ENCODE results near the gene CADM3. TPM values are rescaled to one million over a fixed set of nuclear protein-coding genes. Genes with fewer than 3 reads are reported as not detected.
A peak's percentile ranks its signal among the peaks of the same experiment; 100 is the strongest.

The CADM3 gene
- total RNA-seq, 1 donor from 2014 or later: 0.35 TPM

DNA sequence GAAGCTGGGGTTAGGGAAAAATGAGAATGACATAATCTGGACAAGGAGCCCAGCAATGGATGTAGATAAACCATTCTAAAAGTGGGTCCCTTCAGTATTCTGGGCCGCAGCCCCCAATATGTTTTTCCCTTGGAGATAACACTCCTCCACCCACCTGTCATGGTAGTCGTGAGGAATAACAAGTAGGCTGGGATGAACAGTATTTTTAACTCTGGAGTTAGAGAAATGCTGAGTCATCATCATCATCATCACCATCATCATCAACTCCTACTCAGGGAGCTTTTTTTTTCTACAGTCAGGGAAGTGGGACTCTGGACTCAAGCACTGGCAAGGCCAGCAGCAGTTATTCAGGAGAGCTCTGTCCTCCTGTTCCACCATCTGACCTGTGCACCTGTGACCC is 12.8 kb downstream of the CADM3 start:
- Mint-ChIP-seq H3K9me3 (ENCODE audit: low read depth) (no peaks in the 10 kb centered on the region), H3K4me3 (ENCODE audit: unreplicated experiment) (no peak overlapping the region), H3K27me3 (ENCODE audit: low read depth) (peaks cover 52% of the 10 kb centered on the region)

DNA sequence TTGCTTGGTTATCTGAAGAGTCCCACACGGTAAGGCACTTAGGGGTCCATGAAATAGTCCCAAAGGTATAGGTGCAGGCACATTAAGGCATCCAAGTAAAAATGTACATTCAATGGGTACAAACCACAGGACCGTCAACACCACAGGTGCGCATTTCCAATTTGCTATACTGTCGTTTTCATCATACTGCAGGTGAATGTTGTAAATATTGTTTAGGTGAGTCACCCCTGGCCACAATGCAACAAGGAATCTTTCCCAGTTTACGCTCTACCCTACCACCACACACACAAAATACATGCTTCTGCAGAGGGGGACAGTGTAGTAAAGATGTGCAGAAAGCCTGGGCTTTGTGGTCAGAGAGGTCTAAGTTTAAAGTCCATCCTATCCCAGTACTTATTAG is 13.7 kb downstream of the CADM3 start:
- Mint-ChIP-seq H3K4me3 (ENCODE audit: unreplicated experiment) (no peak overlapping the region), H3K36me3 (ENCODE audit: low read depth) (no peaks in the 10 kb centered on the region), H3K27ac (ENCODE audit: unreplicated experiment) (no peak overlapping the region), H3K27me3 (ENCODE audit: low read depth) (peaks cover 54% of the 10 kb centered on the region), H3K4me1 (ENCODE audit: low read depth) (peaks cover 3% of the 10 kb centered on the region), H3K9me3 (ENCODE audit: low read depth) (no peaks in the 10 kb centered on the region)
- DNase-seq (ENCODE audit: low spot score): no peak
- TF ChIP-seq, protein P1, sequence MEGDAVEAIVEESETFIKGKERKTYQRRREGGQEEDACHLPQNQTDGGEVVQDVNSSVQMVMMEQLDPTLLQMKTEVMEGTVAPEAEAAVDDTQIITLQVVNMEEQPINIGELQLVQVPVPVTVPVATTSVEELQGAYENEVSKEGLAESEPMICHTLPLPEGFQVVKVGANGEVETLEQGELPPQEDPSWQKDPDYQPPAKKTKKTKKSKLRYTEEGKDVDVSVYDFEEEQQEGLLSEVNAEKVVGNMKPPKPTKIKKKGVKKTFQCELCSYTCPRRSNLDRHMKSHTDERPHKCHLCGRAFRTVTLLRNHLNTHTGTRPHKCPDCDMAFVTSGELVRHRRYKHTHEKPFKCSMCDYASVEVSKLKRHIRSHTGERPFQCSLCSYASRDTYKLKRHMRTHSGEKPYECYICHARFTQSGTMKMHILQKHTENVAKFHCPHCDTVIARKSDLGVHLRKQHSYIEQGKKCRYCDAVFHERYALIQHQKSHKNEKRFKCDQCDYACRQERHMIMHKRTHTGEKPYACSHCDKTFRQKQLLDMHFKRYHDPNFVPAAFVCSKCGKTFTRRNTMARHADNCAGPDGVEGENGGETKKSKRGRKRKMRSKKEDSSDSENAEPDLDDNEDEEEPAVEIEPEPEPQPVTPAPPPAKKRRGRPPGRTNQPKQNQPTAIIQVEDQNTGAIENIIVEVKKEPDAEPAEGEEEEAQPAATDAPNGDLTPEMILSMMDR (IDR thresholded peaks at IDR 0.05): no peak

More for the DNA sequence above, 12.8 kb downstream of the CADM3 start:
- Mint-ChIP-seq H3K27ac (ENCODE audit: unreplicated experiment) (no peak overlapping the region), H3K36me3 (ENCODE audit: low read depth) (no peaks in the 10 kb centered on the region), H3K4me1 (ENCODE audit: low read depth) (peaks cover 3% of the 10 kb centered on the region)
- TF ChIP-seq, protein P1 (IDR thresholded peaks at IDR 0.05): no peak
- DNase-seq (ENCODE audit: low spot score): no peak

DNA sequence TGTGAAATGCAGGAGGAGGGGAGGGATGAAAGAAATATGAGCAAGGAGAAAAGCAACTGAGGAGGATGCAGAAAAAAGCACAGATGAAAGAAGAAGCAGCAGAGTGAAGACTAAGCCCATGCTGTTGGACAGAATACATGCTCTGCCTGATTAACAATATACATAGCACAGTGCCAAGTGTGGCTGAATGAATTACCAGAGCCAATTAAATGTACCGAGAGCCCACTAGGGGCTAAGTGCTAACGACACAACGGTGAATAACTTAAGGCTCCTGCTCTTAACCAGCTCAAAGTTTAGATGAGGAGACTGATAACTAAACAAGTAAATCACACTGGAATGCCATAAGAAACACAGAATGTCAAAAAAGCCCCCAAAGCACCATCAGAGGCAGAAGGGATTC is 15.6 kb downstream of the CADM3 start:
- Mint-ChIP-seq H3K27ac (ENCODE audit: unreplicated experiment) (no peak overlapping the region), H3K9me3 (ENCODE audit: low read depth) (no peaks in the 10 kb centered on the region), H3K36me3 (ENCODE audit: low read depth) (no peaks in the 10 kb centered on the region), H3K4me1 (ENCODE audit: low read depth) (peaks cover 3% of the 10 kb centered on the region), H3K4me3 (ENCODE audit: unreplicated experiment) (no peak overlapping the region), H3K27me3 (ENCODE audit: low read depth) (peaks cover 51% of the 10 kb centered on the region)
- TF ChIP-seq, protein P1 (IDR thresholded peaks at IDR 0.05): no peak
- DNase-seq (ENCODE audit: low spot score): no peak

DNA sequence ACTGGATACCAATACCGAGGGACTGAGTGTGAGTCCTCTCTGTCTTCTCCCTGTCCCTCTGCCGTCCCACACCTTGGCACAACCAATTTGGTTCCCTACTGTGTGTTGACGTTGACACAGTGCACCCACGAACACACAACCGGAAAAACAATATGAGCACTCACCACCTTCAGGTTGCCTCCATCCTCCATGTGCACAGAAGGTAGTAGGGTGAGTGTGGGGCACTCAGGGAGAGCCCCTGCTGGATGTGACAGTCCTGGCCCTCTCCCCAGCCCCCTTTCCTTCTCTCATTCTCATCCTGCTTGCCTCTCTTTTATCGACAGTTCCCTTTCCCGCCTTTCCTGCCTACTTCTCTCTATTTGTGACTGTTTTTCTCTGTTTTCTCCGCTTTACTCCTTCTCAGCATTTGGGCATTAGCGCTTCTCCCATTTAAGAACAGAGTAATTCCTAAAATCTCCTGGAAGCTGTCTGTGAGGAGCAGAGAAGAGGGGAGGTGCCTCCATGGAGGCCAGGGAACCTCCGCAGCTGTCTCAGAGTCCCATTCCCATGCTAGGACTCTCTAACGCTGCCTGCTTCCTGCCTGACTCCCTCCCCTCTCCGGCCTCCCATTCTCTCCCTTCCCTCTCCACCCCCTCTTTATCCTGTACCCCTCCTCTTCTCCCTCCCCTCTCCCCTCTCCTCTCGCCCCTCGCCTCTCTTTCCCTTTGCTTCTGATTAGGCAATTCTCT is 16.4 kb downstream of the CADM3 start:
- H3K4me3 Mint-ChIP-seq (ENCODE audit: unreplicated experiment): peak overlapping the region; percentile 26
- H3K27ac Mint-ChIP-seq (ENCODE audit: unreplicated experiment): no peak overlapping the region
- no peaks in the 10 kb centered on the region for H3K9me3 Mint-ChIP-seq (ENCODE audit: low read depth)
- H3K4me1 Mint-ChIP-seq (ENCODE audit: low read depth): peaks cover 3% of the 10 kb centered on the region
- TF ChIP-seq, protein P1 (IDR thresholded peaks at IDR 0.05): no peak
- H3K36me3 Mint-ChIP-seq (ENCODE audit: low read depth): no peaks in the 10 kb centered on the region
- H3K27me3 Mint-ChIP-seq (ENCODE audit: low read depth): peaks cover 50% of the 10 kb centered on the region
- no peak for DNase-seq (ENCODE audit: low spot score)

DNA sequence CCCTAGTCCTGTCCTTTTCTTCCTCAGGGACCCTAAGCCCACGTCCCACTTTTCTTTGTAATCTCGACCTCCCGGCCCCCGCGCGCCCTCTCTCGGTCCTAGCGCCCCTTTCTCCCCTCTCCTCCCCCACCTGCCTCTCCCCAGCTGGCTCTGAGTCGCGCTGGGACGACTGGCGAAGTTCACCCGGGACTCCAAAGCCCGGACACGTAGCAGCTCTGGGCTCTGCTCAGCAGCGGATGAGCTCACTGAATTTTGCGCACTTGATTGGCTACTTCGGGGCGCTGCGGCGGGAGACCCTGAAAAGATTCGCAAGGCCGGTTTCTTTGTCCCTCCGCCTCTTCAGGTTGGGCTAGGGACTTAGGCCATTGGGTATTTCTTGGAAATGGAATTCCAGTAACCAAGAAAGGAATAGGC is 17.0 kb downstream of the CADM3 start:
- no peak overlapping the region for H3K27ac Mint-ChIP-seq (ENCODE audit: unreplicated experiment)
- no peaks in the 10 kb centered on the region for H3K36me3 Mint-ChIP-seq (ENCODE audit: low read depth)
- H3K27me3 Mint-ChIP-seq (ENCODE audit: low read depth): peaks cover 46% of the 10 kb centered on the region
- no peak for DNase-seq (ENCODE audit: low spot score)
- H3K9me3 Mint-ChIP-seq (ENCODE audit: low read depth): no peaks in the 10 kb centered on the region
- peak overlapping the region; percentile 26 for H3K4me3 Mint-ChIP-seq (ENCODE audit: unreplicated experiment)
- TF ChIP-seq, protein P1 (IDR thresholded peaks at IDR 0.05): no peak
- peaks cover 3% of the 10 kb centered on the region for H3K4me1 Mint-ChIP-seq (ENCODE audit: low read depth)

Measured in chondrocyte (in vitro differentiated cells).